SU-DHL-6 (cell line): ENCODE results near the gene TCF12.

Source experiments
- CTCF ChIP-seq: fragments of 200-600 bp; sonication (generic); IDR thresholded peaks from one replicate; pipeline ENCODE4 v1.5.1; 2017; ENCODE audit warnings: antibody characterized with exemption, mild to moderate bottlenecking, low read length, moderate library complexity; ENCODE audit not compliant: insufficient read depth, poor library complexity, severe bottlenecking
- EZH2phosphoT487 ChIP-seq: fragments of 200-600 bp; sonication (generic), shearing (Covaris generic); conservative IDR thresholded peaks from 2 replicates; pipeline ENCODE4 v1.6.1; 2018; ENCODE audit warnings: mild to moderate bottlenecking, antibody characterized with exemption, low read length, moderate library complexity, mixed read lengths

DNA sequence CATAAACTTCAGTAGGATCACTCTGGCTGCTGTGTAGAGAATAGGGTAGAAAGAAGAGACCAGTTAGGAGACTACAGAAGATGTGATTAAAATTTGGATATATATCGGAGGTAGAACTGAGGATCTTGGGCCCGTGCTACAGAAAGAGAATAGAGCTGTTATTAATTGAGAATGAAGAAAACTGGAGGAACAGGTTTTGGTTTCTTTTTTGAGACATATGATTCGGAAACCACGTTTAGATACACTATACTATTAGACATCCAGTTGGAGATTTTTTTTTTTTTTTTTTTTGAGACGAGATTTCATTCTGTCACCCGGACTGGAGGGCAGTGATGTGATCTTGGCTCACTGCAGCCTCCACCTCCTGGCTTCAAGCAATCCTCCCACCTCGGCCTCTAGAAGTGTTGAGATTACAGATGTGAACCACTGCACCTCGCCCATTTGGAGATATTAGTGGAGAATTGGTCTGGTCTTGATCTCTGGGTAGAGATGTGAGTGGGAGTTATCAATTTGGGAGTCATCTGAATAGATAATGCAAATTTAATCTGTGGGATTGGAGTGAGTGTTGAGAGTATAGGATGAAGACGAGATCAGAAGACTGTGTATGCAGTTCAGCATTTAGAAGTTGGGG is 50.9 kb downstream of the TCF12 start:
- TF ChIP-seq CTCF (no peak), EZH2phosphoT487 (no peak)
